ENCODE results near the gene CSF3. TPM values are rescaled to one million over a fixed set of nuclear protein-coding genes. Genes with fewer than 3 reads are reported as not detected.

Gene CSF3
- total RNA-seq, 6 experiments from 2014 or later: 0.31 TPM; not detected in 5

DNA sequence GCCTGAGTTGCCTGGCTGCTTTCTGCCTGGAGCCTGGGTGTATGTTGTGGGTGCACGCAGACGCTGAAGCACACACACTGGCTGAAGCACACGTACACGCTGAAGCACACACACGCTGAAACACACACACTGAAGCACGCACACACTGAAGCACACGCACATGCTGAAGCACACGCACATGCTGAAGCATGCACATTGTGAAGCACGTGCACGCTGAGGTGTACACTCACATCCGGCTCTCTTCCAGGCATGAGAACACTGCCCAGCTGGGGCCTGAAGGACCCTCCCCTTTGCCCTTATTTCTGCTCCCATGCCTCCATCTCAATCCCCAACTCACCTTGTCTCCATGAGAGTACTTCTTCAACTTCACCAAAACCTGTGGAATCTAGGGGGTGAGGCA lies 16.5 kb downstream of the CSF3 start:
- peak overlapping the region in 1 of 3 donors; percentile 66 for H3K27ac ChIP-seq
- no peak overlapping the region for H3K4me3 ChIP-seq
- H3K9me3 ChIP-seq: no peaks in the 10 kb centered on the region
- H3K27me3 ChIP-seq: no peaks in the 10 kb centered on the region
- peaks cover 0 to 21% (median 9%) of the 10 kb centered on the region in 4 donors for H3K4me1 ChIP-seq
- intact Hi-C loops (cut with DNase I): no loop called here
- DNase-seq (no peak), ATAC-seq (no peak)
- WGBS (ENCODE audit: insufficient coverage, low coverage, low lambda C conversion rate, missing lambda C conversion rate): 100% methylated on average over 2 of the region's 11 CpGs
- peaks cover 0 to 52% (median 8%) of the 10 kb centered on the region in 4 donors for H3K36me3 ChIP-seq
- no peak for TF ChIP-seq CTCF (IDR thresholded peaks at IDR 0.05)
- TF ChIP-seq POLR2A (IDR thresholded peaks at IDR 0.05): no peak

DNA sequence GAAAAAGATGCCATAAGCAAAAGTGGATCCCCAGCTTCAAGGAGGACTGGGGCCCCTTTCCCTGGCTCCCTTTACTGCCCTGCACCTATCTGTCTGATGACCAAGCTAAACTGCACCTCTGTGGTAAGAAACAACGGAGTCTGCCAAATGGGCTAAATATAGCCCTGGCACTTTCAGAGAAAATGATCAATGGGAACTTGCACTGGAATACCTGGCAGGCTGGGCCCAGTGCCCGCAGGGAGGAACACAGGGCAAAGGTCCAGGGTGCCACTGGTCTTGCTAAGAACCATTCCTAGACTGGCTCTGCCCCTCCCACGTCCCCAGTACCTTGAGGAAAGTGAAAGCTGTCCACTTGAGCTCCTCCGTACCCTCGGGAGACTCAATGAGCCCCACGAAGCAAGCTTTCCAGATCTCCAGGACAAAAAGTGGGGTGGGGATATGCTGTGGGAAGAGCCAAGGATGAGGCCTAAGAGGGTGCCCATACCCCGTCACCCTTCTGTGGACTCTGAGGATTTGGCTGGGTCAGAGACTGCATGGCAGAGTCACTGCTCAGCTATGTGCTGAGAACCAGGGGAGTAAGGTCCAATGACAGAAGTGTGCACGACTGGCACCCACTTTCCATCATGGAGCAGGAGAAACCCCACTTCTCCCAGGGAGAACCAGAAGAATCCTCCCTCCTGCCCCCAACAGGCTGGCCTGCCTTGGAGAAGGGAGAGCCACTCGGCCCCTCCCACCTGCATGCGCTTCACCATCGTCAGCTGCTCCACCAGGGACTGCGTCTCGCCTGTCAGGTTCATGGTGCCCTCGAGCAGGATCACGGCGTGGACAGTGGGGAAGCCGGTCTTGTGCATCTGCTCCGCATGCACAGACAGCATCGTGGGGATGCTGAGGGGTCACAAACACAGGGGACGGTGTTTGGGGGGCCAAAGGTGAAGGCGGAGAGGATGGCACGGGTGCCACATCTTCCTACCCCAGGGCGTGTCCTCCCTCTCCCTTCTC lies 17.4 kb downstream of the CSF3 start:
- Histone ChIP-seq H3K4me1 (peaks cover 0 to 16% (median 7%) of the 10 kb centered on the region in 4 donors), H3K9me3 (no peaks in the 10 kb centered on the region), H3K36me3 (peaks cover 0 to 50% (median 8%) of the 10 kb centered on the region in 4 donors), H3K27ac (peak overlapping the region in 1 of 3 donors; percentile 66), H3K27me3 (no peaks in the 10 kb centered on the region), H3K4me3 (no peak overlapping the region)
- DNase-seq (peak; percentile 85 to 94 (median 93)), ATAC-seq (peak; percentile 90 to 95 (median 92))
- WGBS (ENCODE audit: insufficient coverage, low coverage, low lambda C conversion rate, missing lambda C conversion rate): 70% methylated on average over 19 of the region's 23 CpGs
- TF ChIP-seq POLR2A (IDR thresholded peaks at IDR 0.05): no peak
- no peak for TF ChIP-seq CTCF (IDR thresholded peaks at IDR 0.05)
- intact Hi-C loops (cut with DNase I): no loop called here

DNA sequence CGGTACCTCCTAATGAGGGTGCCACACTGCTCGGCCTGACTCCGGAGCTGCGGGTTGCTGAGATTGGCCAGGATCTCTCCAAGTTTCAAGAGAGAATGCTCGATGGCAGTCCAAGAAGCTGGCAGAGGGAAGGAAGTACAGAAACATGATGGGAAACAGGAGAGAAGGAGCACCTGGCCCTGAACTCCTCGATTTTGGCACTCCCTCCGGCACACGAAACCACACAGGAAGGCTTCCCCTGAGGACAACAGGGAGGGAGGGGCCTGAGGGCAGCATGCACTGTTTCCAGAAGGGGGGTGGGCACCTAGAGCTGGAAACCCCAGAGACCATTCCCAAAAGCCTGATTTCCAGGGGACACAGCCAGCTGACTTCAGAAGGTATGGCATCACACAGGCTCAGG lies 18.1 kb downstream of the CSF3 start:
- peaks cover 0 to 42% (median 8%) of the 10 kb centered on the region in 4 donors for H3K36me3 ChIP-seq
- intact Hi-C loops (cut with DNase I): no loop called here
- WGBS (ENCODE audit: insufficient coverage, low coverage, low lambda C conversion rate, missing lambda C conversion rate): no CpG with 5 or more reads among the region's 8 CpGs

More for the DNA sequence above, 18.1 kb downstream of the CSF3 start:
- ATAC-seq (no peak), DNase-seq (no peak)
- no peaks in the 10 kb centered on the region for H3K9me3 ChIP-seq
- TF ChIP-seq CTCF (IDR thresholded peaks at IDR 0.05) (no peak), POLR2A (IDR thresholded peaks at IDR 0.05) (no peak)
- no peaks in the 10 kb centered on the region for H3K27me3 ChIP-seq
- no peak overlapping the region for H3K4me3 ChIP-seq
- no peak overlapping the region for H3K27ac ChIP-seq
- H3K4me1 ChIP-seq: peaks cover 0 to 17% (median 7%) of the 10 kb centered on the region in 4 donors
